ENCODE measurements around the gene CBX2. TPM values are rescaled to one million over a fixed set of nuclear protein-coding genes. Genes with fewer than 3 reads are reported as not detected.

Gene CBX2
- total and polyA plus RNA-seq, 4 donors, result 1.4 to 13.5 (median 3.0) TPM

- WGBS, 2 donors, result 91% methylated on average over 57 to 61 of the region's 61 CpGs
- H3K9me3 ChIP-seq (ENCODE audit: control insufficient read depth in 4 of 4, insufficient read depth in 3 of 4, low read length in 3 of 4), result no peaks in the 10 kb centered on the region
- no peak overlapping the region for H3K27ac ChIP-seq (ENCODE audit: low read depth in 1 of 2, low read length in 1 of 2)
- H3K4me3 ChIP-seq, result no peak overlapping the region
- TF ChIP-seq, protein P1, sequence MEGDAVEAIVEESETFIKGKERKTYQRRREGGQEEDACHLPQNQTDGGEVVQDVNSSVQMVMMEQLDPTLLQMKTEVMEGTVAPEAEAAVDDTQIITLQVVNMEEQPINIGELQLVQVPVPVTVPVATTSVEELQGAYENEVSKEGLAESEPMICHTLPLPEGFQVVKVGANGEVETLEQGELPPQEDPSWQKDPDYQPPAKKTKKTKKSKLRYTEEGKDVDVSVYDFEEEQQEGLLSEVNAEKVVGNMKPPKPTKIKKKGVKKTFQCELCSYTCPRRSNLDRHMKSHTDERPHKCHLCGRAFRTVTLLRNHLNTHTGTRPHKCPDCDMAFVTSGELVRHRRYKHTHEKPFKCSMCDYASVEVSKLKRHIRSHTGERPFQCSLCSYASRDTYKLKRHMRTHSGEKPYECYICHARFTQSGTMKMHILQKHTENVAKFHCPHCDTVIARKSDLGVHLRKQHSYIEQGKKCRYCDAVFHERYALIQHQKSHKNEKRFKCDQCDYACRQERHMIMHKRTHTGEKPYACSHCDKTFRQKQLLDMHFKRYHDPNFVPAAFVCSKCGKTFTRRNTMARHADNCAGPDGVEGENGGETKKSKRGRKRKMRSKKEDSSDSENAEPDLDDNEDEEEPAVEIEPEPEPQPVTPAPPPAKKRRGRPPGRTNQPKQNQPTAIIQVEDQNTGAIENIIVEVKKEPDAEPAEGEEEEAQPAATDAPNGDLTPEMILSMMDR (IDR thresholded peaks at IDR 0.05; ENCODE audit: control extremely low read depth, extremely low read depth), result peak; percentile 10
- no peak for ATAC-seq (ENCODE audit: insufficient read depth, low FRiP score)
- no peak overlapping the region for H3K9ac ChIP-seq (ENCODE audit: insufficient read depth in 1 of 2, low read length in 2 of 2)
- H3K4me1 ChIP-seq (ENCODE audit: control insufficient read depth in 5 of 5, insufficient read depth in 5 of 5, low read length in 5 of 5), result peaks cover 11 to 58% (median 43%) of the 10 kb centered on the region in 5 donors
- peaks cover 0 to under 1% (median under 1%) of the 10 kb centered on the region in 3 donors for H3K27me3 ChIP-seq (ENCODE audit: control insufficient read depth in 3 of 3, insufficient read depth in 3 of 3, low read length in 2 of 3)
- peak in 1 of 3 donors; percentile 48 for DNase-seq
- peaks cover 0 to 24% (median 8%) of the 10 kb centered on the region in 4 donors for H3K36me3 ChIP-seq (ENCODE audit: control insufficient read depth in 4 of 4, insufficient read depth in 4 of 4, low read length in 4 of 4)
Measured at GRCh38 chr17:79834565-79835469, 56.9 kb downstream of the CBX2 start.

GRCh38 chr17:79835470-79835899 is 57.5 kb downstream of the CBX2 start:
- H3K27me3 ChIP-seq (ENCODE audit: control insufficient read depth in 3 of 3, insufficient read depth in 3 of 3, low read length in 2 of 3), result peaks cover 0 to 6% (median 5%) of the 10 kb centered on the region in 3 donors
- H3K9ac ChIP-seq (ENCODE audit: insufficient read depth in 1 of 2, low read length in 2 of 2), result no peak overlapping the region
- TF ChIP-seq, protein P1 (IDR thresholded peaks at IDR 0.05; ENCODE audit: control extremely low read depth, extremely low read depth), result no peak
- peaks cover 11 to 62% (median 42%) of the 10 kb centered on the region in 5 donors for H3K4me1 ChIP-seq (ENCODE audit: control insufficient read depth in 5 of 5, insufficient read depth in 5 of 5, low read length in 5 of 5)
- H3K27ac ChIP-seq (ENCODE audit: low read depth in 1 of 2, low read length in 1 of 2), result no peak overlapping the region
- no peak for DNase-seq
- H3K4me3 ChIP-seq, result no peak overlapping the region
- no peaks in the 10 kb centered on the region for H3K9me3 ChIP-seq (ENCODE audit: control insufficient read depth in 4 of 4, insufficient read depth in 3 of 4, low read length in 3 of 4)
- ATAC-seq (ENCODE audit: insufficient read depth, low FRiP score), result no peak
- H3K36me3 ChIP-seq (ENCODE audit: control insufficient read depth in 4 of 4, insufficient read depth in 4 of 4, low read length in 4 of 4), result peaks cover 0 to 24% (median 8%) of the 10 kb centered on the region in 4 donors
- 86 to 97% methylated on average over 11 to 13 of the region's 13 CpGs for WGBS, 2 donors

DNA sequence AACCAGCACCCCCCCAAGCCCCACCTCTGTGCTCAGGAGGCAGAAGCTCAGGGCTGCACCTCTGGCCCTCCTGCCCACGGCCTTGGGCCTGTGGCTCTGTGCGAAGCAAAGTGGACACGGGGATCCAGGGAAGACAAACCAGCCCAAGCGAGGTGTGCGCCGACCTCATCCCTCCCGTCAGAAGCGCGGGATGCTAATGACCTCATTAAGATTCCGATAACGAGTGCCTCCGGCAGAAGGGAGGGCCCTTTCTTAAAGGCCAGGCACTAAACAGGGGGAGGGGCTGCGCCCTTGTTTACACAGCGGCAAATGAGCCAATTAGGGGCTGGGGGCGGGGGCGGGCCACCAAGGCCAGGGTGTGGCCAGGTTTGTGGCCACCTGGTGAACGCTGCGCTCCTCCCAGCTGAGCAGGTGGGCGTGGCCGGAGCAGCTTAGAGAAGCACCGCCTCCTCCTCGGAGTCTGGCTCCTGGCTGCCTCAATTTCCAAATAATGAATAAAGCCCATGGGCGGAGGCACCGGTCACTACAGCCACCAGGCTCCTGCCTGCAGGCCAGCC is 58.1 kb downstream of the CBX2 start:
- no peak overlapping the region for H3K9ac ChIP-seq (ENCODE audit: insufficient read depth in 1 of 2, low read length in 2 of 2)
- no peak overlapping the region for H3K4me3 ChIP-seq
- H3K27me3 ChIP-seq (ENCODE audit: control insufficient read depth in 3 of 3, insufficient read depth in 3 of 3, low read length in 2 of 3), result peaks cover 0 to 10% (median 9%) of the 10 kb centered on the region in 3 donors
- peaks cover 11 to 56% (median 46%) of the 10 kb centered on the region in 5 donors for H3K4me1 ChIP-seq (ENCODE audit: control insufficient read depth in 5 of 5, insufficient read depth in 5 of 5, low read length in 5 of 5)
- H3K27ac ChIP-seq (ENCODE audit: low read depth in 1 of 2, low read length in 1 of 2), result peak overlapping the region in 1 of 2 donors; percentile 84
- ATAC-seq (ENCODE audit: insufficient read depth, low FRiP score) (no peak), DNase-seq (peak; percentile 40 to 65 (median 62))
- H3K36me3 ChIP-seq (ENCODE audit: control insufficient read depth in 4 of 4, insufficient read depth in 4 of 4, low read length in 4 of 4), result peaks cover 0 to 24% (median 8%) of the 10 kb centered on the region in 4 donors
- 70 to 79% methylated on average over 24 of the region's 24 CpGs for WGBS, 2 donors
- peaks cover 0 to 4% (median 0%) of the 10 kb centered on the region in 4 donors for H3K9me3 ChIP-seq (ENCODE audit: control insufficient read depth in 4 of 4, insufficient read depth in 3 of 4, low read length in 3 of 4)
- TF ChIP-seq, protein P1 (IDR thresholded peaks at IDR 0.05; ENCODE audit: control extremely low read depth, extremely low read depth), result no peak

Data from lung (tissue), 12 donors.